GM19468 (cell line): ENCODE results near the gene MBOAT2.
"Not testable (repeated sequence)": the region's sequence is repeated elsewhere in the genome, so short reads cannot be mapped to it uniquely, and the experiment has no call there.

Source experiments
- ATAC-seq: cut with Tn5 transposase; IDR thresholded peaks from one replicate; pipeline ENCODE4 v1.9.1; 2021; ENCODE audit warnings: mild to moderate bottlenecking, moderate library complexity, moderate number of reproducible peaks; ENCODE audit not compliant: unreplicated experiment; ENCODE audit errors: extremely low read depth

Gene MBOAT2

GRCh38 chr2:8996006-8996405 lies 7.5 kb downstream of the MBOAT2 start:
- ATAC-seq = no peak

DNA sequence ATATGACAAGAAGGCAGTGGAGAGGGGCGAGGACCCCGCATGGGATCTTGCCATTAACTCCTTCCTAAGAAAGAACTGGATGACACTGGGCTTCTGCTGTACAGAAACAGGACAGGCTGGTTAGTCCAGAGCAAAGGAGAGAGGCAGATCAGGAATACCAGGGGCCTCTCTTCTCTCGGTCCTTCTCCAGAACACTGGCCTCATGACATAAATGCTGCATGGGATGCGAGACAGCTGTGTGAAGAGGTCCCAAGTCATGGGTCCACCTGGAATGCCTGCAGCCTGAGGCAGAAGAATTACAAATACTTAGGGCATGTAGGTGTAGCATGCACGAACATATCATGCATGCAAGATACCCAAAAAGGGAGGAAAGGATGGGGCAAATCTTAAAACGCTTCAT lies 9.1 kb downstream of the MBOAT2 start:
- ATAC-seq = no peak

DNA sequence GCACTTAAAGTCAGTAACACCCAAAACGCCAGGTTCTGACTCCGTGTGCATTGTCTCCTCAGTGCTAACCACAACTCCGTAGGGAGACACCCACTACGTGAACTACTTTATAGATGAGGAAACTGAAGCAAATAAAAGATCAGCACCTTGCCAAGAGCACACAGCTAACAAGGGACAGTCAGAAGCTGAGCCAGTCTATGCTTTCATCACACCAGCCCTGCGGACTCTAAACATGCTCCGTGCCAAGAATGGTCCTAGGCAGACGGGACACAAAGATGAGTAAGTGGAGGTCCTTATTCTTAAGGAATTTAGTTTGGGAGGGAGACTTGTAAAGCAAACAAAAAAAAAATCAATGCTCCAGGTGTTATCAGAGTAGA lies 9.6 kb downstream of the MBOAT2 start:
- no peak for ATAC-seq

DNA sequence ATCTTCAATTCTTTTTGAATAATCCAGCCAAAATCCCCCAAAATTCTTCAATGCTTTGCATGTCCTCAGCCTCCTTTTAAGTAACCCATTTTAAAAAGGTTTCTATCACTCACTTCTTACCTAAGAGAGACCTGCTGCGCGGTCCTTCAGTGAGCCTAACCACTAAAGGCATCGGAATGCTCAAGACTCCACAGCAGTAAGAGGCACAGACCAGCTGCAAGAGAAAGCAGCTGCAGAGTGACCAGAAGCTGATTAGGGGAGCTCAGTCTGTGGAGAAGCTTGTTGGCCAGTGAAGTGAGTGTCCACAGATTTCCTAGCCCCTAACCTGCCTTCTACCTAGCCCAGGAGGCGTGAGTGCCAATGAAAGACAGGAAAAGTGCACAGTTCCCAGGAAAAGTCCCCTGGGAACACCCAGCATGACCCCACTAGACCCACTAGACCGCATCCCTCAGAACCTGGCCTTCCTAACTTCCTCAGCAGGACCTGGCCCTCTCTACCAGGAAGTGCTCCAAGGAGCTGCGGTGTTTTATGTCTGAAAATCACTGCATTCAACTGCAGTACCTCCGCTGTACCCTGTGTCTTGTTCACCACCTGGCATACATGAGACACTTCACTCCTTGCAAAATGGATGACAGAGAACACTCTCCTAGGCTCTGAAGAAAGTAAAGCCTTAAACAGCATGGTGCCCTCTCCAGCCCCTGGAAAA lies 10.1 kb downstream of the MBOAT2 start:
- ATAC-seq = no peak

DNA sequence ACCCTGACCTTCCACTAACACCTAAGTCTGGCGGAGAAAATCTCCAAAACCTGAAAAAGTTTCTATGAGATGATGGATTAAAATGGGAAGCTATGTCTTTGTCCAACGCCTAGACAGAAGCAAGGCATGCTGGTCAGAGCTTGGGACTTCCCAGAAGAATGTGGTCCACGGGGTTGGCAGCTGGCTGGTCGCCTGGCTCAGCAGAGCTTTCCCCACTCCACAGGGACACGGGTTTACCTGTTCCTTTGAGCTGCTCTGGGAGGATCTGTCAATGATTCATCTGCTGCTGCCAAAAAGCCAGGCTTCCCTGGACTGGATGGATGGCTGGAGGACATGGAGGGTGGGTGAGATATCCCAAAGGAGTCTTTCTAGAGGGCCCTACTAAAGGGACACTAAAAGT lies 10.8 kb downstream of the MBOAT2 start:
- ATAC-seq = no peak

DNA sequence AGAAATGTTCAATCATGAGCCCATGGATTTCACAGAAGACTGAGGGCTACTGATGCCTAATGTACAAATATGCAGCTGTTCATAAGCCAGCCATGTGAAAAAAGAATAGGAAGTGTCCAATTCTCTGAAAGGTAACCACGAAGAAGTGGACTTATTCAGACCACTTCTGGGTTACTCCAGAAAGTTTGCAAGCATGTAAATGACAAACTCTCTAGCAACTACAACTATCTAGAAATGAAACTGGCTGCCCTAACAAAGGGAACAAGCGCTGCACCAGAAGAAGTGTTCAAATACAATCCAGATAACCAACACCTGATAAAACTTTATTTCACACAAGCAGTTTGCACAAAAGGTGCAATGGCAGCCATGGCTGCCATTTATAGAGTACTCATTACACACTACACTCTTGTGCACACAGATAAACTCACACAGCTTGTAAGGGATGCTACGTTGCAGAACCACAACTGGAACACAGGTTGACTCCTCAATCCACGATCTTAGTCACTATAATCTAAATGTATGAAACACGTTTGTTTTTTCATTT lies 13.9 kb downstream of the MBOAT2 start:
- no peak for ATAC-seq

GRCh38 chr2:8987410-8987809 lies 16.1 kb downstream of the MBOAT2 start:
- no peak for ATAC-seq

DNA sequence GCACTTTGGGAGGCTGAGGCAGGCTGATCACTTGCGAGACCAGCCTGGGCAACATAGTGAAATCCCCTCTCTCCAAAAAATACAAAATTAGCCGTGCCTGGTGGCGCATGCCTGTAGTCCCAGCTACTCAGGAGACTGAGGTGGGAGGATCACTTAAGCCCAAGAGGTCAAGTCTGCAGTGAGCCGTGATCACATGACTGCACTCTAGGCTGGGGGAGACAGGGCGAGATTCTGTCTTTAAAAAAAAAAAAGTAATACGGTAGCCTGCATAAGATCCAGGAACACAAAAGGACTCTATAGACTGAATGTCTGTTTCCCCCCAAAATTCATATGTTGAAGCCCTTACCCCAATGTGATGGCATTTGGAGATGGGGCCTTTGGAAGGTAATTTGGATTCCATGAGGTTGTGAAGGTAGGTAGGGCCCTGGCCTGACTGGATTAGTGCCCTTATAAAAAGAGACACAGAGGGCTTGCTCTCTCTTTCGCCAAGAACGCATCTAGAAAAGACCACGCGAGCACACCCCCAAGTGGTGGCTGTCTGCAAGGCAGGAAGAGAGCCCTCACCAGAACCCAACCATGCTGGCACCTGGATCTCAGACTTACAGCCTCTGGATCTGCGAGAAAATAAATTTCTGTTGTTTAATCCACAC lies 17.0 kb downstream of the MBOAT2 start:
- no peak for ATAC-seq

- no peak for ATAC-seq
Measured at GRCh38 chr2:8985561-8986326, 17.7 kb downstream of the MBOAT2 start.

- ATAC-seq = no peak
Measured at GRCh38 chr2:8984855-8985254, 18.6 kb downstream of the MBOAT2 start.

GRCh38 chr2:8984157-8984556 lies 19.3 kb downstream of the MBOAT2 start:
- no peak for ATAC-seq

- no peak for ATAC-seq
Measured at GRCh38 chr2:8983571-8983970, 19.9 kb downstream of the MBOAT2 start.

- ATAC-seq = no peak
Measured at GRCh38 chr2:8981876-8982275, 21.6 kb downstream of the MBOAT2 start.

GRCh38 chr2:8980096-8980495 lies 23.4 kb downstream of the MBOAT2 start:
- no peak for ATAC-seq

DNA sequence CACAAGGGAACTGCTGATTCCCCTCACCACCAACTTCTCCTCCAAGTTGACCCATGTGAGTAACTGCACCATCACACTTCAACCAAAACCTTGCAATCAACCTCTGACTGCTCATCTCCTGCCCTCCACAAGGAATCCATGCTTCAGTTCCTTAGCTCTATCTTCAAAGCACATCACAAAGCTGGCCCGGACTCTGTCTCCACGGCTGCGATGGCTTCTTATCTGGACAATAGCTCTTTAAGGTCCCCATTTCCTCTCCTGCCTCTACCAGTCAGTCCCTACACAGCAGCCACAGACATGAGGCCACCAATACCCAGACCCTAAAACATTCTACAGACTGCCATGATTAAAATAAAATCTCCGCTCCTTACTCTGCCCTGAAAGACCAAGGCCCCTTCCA lies 25.7 kb downstream of the MBOAT2 start:
- ATAC-seq = no peak

GRCh38 chr2:8976442-8977259 lies 26.8 kb downstream of the MBOAT2 start:
- ATAC-seq = no peak

GRCh38 chr2:8974016-8974415 lies 29.5 kb downstream of the MBOAT2 start:
- ATAC-seq = no peak

DNA sequence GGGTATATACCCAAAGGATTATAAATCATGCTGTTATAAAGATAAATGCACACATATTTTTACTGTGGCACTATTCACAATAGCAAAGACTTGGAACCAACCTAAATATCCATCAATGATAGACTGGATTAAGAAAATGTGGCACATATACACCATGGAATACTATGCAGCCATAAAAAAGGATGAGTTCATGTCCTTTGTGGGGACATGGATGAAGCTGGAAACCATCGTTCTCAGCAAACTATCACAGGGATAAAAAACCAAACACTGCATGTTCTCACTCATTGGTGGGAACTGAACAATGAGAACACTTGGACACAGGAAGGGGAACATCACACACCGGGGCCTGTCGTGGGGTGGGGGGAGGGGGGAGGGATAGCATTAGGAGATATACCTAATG lies 30.5 kb downstream of the MBOAT2 start:
- ATAC-seq = not testable (repeated sequence)

DNA sequence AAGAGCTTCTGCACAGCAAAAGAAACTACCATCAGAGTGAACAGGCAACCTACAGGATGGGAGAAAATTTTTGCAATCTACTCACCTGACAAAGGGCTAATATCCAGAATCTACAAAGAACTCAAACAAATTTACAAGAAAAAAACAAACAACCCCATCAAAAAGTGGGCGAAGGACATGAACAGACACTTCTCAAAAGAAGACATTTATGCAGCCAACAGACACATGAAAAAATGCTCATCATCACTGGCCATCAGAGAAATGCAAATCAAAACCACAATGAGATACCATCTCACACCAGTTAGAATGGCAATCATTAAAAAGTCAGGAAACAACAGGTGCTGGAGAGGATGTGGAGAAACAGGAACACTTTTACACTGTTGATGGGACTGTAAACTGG lies 30.9 kb downstream of the MBOAT2 start:
- not testable (repeated sequence) for ATAC-seq

DNA sequence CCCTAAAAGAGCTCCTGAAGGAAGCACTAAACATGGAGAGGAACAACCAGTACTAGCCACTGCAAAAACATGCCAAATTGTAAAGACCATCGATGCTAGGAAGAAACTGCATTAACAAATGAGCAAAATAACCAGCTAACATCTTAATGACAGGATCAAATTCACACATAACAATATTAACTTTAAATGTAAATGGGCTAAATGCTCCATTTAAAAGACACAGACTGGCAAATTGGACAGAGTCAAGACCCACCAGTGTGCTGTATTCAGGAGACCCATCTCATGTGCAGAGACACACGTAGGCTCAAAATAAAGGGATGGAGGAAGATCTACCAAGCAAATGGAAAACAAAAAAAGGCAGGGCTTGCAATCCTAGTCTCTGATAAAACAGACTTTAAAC lies 34.1 kb downstream of the MBOAT2 start:
- not testable (repeated sequence) for ATAC-seq
